ENCODE data around the gene TBX15.
A peak's percentile ranks its signal among the peaks of the same experiment; 100 is the strongest.

Gene TBX15

DNA sequence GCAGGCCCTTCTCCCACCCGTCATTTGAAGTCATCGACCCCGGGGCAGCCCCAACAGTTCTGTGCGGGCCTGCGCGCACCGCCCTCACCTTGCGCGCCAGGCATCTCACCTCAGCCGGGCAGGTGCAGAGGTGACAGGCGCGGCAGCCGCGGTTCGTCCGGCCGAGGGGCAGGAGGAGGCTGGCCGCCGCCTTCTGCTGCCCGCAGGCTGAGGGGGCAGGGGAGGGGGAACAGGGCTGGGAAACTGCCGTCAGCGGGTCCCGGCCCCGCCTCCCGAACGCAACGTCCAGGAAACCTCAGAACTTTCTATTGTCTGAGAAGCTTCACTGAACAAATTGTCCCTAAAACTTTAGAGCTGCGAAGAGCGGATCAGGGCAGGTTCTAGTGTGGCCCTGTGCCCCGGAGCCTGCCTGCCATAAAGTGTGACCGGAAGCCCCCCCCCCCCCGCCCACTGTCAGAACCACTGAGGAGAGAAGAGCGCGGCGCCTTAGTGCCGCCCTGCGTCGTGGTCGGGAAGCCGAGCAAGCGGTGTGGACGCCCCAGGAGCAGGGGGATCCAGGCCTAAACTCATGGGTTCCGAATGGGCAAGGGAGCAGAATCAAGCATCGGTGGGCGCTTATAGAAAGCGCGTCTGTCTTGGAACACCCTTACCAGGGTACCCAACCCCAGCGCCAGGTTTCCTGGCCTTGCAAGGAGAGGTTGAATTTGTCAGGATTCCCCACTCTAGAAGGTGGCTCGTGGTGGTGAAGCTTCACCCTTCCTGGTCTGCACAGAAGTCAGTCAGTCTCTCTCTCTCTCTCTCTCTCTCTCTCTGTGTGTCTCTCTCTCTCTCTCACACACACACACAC, 13.3 kb upstream of the TBX15 start:
- DNase-seq (ENCODE audit: low spot score), result peak; percentile 47

DNA sequence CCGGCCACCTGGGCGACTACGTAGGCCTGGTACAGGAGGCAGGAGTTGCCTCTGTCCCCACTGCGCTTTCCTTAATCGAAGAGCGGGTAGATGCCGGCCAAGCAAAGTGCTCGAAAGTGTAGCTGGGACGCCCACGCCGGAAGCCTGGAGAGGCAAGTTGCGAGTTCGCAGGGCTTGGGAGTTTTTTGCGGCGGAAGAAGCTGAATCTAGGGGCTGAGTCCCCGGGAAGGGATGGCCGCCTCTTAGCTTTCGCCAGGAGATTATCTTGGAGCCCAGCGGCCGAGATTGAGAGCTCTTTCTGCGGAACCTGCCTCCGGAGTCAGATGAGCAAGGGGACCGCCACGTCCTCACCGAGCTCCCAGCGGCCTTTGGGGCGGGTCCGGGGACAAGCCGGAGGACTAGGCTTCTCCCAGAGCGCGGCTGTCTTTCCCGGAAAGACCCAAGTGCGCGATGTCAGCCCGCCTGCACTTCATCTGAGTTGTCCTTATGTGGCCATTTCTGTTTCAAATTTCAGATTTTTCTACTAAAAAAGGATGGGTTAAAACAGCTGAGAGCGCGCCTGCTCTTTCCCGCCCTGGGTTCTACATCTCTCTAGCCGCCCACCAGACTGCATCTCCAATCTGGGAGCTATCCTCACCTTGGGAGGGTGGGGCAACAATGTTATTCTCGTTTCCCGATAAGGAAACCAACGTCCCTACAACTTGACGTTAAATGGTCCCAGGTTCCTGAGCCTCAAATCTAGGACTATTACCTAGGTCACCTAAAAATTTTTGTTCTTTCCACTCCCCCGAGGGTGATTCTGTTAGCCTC, 12.4 kb upstream of the TBX15 start:
- peak; percentile 62 for DNase-seq (ENCODE audit: low spot score)

DNA sequence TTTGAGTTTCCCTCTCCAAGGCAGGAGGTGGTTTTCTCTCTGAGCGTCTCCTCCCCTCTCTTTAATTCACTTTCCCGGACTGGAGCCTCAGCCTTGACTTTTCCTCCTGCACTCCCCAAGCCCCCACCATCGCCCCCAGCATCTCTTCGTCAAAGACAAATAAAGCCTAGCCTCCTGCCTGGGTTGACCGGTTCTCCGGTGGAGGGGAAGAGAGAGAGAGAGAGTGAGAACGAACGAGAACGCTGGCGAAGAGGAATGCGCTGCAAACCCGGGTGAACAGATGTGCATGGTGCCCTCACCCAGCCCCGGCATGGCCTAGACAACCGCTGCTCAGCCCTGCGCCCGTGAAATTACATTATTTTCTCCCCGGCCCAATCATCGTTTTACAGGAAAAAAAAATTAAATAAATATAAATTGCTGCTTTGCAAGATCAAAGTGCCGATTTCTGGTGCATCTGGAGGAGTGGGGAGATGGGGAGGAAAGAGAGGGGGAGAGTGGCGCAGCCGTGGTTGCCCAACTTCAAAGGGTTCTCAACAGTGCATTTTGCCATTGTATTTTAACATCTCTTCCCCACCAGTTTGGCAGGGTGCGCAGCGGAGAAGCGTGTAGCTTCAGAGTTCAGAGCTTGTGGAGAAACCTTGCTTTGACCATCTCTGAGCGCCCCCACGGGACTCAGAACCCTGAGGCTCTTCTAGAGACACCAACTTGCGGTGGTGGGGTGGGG, 11.4 kb upstream of the TBX15 start:
- DNase-seq (ENCODE audit: low spot score), result peak; percentile 41

DNA sequence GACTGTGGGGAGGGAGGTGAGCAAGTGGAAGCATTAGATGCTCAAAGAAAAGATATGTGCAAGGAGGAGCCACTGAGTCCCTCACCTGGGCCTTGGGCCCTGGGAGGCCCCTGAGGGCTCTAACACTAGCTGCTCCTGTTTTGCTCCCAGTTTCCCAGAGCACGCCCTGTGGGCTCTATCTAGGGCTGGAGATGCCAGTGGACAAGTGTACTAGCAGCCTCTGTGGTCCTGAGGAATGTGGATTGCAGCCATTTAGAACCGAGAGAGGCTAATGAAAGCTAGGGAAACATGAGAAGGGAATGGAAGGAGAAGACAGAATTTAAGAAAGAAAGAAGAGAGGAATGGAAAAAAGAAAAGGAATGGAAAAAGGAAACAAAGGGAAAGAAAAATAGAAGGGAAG, 10.0 kb upstream of the TBX15 start:
- DNase-seq (ENCODE audit: low spot score), result no peak

DNA sequence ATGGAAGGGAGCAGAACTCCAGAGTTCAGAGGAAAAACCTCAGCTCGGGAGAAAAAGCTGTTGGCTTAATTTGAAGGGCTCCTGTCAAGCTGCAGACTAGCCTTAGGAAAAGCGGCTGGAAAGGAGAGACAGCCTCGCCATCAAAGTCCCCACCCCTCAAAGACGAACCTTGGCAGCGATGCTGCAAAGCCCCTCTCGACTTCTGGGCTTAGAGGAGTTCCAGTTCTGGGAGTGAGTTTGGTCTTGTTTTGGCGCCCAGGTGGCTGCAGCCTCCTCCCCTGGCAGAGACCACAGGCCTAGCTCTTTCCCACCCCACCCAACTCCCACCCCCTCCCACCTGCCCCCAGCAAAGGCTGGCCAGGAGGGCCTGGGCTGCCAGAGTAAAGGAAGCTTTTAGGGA, 9.1 kb upstream of the TBX15 start:
- no peak for DNase-seq (ENCODE audit: low spot score)

DNA sequence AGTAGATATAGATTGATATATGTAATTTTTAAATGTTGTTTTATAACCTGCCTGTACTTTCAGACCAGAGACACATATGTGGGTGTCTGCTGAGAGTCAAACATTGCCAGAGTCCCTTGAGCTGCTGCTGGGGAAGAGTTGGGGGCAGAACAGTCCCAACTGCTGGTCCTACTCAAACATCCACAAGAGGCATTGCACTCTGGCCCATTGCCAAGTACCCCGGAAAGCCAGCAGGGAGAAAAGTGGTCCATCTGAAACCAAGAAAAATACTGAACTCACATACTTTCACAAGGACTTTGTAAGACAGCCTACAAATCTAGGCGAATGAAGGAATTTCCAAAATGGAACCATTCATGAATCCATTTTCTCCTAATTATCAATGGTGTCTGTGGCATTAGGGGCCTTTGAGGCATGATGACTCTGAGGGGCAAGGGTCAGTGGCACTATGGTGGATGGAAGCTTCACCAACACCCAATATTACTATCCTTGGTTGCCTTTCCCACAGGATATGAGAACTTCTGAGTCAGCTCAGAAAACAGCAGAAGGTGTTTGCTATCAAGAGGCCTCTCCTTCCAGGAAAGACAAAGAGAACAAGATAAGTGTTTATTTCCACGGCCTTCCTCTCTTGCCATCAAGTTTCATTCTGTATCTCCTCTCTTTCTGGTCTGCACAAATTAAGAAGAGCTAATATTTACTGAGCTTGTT, 7.3 kb upstream of the TBX15 start:
- DNase-seq (ENCODE audit: low spot score), result no peak

DNA sequence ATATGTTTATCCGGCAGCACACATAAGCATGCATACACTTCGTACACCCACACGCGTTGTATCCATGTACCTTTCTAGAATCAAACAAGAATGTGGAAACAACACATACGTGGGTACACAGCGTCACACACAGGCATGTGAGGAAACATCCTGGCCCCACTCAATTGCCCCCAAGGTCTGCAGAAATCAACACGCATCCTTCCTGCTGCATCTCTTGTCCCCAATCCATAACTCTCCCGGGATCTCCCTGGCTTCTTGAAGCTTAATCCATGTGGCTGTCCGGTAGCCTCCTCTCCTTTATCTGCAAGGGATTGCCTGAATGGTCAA, 5.5 kb upstream of the TBX15 start:
- DNase-seq (ENCODE audit: low spot score), result peak; percentile 37

DNA sequence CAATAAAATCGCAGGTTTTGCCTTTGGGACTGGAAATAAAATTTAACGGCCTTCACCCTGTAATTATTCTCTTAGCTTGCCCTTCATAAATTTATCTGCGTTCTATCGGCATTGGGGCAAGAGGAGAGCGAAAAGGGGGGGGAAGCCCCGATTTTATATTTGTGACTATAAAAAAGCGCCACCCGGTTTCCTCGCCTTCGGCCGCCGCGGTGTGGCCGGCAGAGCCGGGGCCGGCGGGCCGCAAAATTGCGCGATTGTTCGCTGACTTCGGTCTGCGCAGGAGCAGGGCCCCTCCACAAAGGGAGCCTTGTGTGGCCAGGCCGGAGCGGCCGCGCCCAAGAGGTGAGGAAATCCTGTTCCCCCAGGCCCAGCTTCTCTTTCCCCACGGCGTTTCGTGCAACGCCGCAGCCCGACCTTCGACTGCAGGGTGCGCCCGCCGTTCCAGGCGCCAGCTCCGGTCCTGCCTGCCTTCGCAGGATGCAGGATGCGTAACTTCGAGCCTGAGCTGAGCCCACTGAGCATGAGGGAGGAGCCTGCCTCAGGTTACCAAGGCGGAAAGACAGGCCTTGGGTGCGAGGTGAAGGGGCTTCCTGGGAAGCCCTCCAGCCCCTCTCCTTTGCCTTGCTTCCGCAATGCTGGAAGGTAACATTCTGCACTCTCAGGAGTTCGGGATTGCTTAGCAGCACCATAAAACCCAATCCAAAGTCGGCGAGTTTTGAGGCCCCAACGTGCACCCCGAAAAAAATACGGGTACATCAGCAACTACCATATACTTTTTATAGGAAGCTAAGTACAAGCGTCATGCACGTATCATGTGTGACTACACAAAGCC, 4.9 kb upstream of the TBX15 start:
- DNase-seq (ENCODE audit: low spot score), result peak; percentile 51

DNA sequence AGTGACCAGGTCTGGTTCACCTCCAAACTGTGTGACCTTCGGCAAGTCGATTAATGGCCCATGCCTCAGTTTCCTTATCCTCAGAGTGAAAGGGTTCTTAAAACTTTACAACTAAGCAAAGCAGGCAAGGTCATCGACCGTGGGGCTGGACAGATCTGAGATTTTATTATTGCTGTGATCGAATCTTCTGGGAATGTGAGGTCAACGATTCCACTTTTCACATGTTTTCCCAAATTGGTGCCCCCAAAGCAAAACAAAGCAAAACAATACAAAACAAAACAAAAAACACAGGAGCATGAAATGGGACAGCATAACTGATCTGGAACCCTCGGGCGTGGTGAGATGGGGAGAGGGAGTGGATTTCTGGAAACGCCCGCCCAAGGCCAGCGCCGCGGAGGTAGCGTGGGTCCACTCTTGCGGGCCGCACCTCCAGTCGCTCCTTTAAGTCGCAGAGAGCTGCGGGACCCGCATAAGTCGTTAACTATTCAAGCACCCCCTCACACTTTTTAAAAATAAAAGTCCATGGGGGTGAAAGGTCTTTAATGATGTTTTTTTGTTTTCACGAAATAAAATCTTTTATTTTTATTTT, 4.2 kb upstream of the TBX15 start:
- peak; percentile 40 for DNase-seq (ENCODE audit: low spot score)

DNA sequence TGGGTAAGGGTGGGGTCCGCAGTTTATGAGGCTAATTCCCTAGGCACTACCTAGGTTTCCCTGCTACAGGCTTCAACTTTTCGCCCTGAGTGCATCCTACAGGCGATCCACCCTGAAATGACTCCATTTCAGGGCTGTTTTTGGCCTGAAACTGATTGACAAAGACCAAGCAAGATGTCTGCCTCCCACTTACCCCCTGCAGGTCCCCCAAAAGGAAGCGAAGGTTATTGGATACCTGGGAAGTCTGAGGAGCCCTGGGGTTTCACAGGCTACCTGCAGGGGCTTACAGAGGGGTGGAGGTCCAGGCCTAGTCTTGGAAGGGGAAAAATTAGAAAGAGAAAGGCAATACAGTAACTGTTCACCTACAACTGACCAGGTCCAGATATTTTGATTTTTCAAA, 3.3 kb upstream of the TBX15 start:
- no peak for DNase-seq (ENCODE audit: low spot score)

DNA sequence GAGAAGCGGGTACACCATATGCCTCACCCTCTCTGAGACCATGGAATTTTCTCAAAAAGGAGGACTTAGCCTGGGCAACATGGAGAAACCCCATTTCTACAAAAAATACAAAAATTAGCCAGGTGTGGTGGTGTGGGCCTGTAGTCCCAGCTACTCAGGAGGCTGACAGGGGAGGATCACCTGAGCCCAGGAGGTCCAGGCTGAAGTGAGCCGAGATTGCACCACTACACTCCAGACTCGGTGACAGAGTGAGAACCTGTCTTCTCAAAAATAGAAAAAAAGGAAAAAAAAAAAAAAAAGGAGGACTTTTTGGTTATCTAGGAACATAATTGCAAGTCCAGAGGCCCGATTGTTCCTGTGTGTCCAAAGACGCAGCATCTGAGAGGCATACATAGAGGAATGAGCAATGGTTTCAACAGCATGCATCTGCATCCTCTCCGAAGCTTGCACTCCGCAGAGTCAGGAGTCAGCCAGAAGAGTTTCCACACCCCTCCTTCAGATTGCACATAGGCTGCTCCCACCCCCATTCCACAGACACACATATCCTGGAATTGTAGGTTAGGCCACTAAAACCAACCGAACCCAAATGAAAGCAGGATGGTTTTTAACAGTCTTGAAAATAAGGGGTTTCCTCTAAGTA, 2.5 kb upstream of the TBX15 start:
- no peak for DNase-seq (ENCODE audit: low spot score)

DNA sequence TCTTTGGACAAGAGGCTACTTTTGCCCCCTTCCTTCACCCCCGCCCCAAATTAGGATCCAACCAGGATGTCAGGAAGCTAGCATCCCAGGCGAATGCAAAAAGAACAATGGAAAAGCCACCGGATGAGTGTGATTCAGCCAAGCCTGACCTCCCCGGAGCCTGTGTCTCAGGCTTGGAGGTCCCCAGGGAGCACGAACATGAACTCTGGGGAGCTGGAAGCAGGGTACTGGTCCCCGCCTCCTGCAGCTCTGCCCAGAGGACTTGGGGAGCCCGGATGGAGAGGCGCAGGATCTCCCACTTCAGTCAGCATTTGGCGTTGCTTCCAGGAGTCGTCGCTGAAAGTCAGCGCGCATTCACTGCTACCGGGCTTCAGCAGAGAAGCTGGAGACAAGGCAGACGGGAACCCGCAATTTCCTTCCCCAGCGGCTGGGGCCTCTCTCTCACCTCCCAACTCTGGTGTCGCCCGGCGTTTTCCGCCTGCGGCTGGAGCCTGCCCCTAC, 1.8 kb upstream of the TBX15 start:
- DNase-seq (ENCODE audit: low spot score), result peak; percentile 59

DNA sequence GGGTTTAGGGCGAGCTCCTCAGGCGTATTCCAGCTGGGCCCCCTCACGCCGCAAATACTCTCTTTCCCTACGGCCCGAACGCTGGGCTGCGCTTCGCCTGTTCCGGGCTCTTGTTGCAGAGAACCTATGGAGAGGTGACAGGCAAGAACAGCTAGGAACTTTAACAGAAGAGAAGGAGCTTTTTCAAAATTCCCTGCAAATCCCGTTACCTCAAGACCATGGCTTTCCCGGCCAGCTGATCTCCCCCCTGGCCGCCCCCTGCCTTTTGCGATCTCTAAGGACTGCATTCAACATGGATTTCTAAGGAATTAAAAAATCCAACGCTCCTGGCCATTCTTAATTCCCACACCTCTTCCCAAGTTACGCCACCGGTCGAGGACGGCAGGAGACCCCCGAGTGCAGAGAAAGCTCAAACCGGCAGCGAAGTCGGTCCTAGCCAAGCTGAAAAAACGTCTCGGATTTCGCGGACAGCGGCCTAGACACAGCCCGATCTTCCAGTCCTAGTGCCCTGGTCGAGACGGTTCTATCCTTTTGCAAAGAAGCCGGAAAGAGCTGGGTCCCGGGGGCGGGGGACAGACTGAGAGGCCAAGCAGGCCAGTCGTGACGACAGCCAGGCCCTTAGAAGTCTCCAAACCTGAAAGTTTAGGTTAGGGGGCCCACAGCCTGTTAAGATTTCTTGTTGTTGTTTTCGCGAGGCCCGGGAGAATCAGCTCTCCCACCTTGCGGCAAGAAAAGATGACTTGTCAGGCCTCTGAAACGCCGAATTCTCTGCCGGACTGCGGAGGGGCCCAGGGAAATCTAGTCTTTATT, 1.1 kb upstream of the TBX15 start:
- peak; percentile 73 for DNase-seq (ENCODE audit: low spot score)

DNA sequence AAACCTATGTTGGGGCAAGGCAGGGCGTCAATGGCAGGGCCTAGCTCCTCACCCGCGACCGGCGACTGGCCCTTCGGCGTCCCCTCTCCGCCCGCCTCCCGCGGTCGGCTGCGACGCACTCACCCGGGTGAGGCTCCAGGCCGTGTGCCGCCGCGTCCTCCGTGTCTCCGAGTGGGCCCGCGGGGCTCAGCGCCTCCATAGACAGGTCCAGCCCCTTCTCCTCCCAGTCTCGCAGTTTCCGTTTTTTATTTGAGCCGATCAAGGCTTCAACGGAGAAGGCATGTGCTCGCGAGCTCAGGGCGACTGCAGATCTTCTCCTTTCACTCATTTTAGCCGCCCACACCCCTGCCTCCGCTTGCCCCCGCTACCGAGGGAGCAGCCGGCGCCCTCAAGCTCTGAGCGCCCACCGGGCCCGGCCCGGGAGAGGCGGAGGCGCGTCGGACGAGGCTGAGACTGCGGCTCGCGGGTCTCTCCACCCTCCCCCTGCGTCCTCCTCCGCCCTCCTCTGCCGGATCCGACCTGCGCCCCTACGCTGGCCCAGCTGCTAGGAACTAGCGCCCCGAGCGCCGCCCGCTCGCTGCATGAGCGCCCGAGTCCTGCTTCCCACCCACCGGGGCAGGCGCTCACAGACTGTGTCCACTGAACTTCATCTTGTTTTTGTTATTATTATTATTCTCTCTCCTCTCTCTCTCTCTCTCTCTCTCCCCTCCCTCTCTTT, 516 bp downstream of the TBX15 start:
- peak; percentile 78 for DNase-seq (ENCODE audit: low spot score)

DNA sequence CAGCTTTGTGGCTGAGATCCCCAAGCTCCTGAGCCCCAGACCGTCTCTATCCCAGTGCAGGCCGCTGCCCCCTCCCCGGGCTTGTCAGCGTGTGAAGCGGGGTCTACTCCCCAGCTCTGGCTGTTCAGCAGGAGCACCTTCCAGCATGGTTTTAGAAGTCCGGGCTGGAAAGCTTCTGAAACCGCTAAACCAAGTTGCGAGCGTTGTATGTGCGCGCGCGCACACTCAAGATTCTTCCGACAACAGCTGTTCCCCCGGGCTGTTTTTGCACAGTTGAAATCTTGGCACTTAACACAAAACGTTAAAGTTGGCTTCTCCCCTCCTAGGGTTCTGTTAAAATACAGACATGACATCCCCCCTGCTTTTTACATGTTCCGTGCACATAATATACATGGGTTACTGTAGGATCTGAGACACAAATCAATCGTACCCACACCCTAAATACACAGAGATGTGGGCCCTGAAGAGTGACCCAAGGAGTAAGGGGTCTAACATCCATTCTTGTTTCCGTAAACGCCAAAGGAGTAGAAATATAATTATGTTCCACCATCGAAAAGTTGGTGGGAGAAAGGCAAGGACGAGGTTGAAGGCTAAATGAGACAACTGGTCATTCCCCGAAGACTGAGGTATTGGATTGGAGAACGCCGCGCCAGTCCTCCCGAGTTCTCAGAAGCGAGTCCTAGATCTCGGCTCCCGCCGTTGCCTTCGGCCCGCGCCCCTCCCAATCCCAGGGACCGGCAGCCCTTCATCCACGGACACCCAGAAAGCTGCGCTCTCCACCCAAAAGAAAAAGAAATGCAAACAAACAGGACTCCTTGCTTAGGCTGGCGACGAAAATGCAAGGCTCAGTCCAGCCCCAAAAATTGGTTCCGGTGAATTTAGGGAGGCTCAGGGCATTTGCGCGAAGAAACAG, 1.3 kb downstream of the TBX15 start:
- peak; percentile 65 for DNase-seq (ENCODE audit: low spot score)

DNA sequence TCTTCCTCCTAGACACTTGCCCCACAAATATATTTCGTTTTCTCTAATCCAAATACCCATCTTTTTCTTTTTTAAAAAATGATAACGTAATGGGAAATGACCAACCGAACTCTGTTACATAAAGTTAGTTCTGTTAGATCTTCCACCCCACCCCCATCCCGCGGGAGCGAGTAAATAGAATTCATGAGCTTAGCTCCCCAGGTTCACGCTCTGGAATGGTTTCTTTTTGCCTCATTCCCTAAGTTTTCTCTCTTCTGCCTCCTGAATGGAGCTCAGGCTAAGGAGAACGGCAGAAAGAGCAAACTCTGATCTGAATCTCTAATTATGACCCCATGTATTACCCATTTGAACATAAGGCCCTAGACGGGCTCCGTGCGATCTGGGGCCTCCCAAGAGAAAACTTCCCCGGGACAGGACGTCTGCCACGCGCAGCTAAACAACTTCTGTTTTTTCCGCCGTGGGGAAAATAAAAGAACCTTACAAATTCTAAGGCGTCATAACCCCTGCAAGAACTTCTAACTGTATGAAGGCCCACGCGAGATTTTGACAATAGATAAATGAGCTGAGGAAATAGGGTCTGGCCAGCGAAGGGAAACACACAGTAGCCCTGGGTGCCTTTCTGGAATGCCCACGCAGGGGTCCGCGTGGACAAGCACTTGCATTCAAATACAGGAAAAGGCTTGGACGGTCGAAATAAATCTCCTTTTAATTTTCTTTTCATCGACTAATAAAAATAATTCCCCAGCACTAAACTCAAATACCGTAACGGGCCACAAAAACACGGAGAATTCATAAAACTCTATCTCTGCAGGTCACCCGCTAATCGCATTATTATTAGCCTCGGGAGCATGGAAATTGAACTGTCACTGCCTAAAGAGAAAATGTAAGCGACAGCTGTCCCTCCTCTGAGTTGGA, 2.2 kb downstream of the TBX15 start:
- peak; percentile 37 for DNase-seq (ENCODE audit: low spot score)

Measured in ecto neural progenitor cell (in vitro differentiated cells).